ENCODE results near the gene SLC19A1. TPM values are rescaled to one million over a fixed set of nuclear protein-coding genes. Genes with fewer than 3 reads are reported as not detected.

Gene SLC19A1
- total RNA-seq, 4 donors from 2014 or later, result 2.8 to 10.0 (median 6.6) TPM

DNA sequence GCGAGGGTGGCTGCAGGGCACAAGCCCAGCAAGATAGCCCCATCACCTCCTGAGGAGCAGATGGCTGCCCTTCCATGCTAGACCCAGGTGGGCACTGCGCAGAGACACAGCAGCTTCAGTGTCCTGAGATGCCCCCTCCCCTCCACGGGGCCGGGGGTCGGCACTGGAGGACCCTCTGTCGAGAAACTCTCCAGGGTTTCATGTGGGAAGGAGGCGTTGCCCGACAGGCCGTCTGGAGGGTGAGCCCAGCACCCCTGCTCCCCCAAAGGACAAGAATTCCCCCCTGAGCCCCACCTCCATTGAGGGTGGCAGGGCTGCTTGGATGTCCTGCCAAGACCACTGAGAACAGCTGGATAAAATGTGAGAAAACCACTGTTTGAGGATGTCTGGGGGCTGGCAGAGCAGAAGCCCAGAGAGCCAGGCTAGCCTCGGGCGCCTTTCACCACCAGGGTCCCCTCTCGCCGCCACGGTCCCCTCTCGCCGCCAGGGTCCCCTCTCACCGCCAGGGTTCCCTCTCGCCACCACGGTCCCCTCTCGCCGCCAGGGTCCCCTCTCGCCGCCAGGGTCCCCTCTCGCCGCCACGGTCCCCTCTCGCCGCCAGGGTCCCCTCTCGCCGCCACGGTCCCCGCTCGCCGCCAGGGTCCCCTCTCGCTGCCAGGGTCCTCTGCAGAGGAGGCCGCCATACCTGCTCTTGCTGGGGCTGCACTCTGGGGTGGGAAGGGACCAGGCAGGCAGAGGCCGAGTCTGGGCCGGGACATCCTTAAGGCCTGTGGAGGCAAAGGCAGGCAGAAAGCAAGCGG lies 44.2 kb downstream of the SLC19A1 start:
- no peak overlapping the region for H3K27ac ChIP-seq (replicated peaks in 1 of 4)
- no peaks in the 10 kb centered on the region for H3K9me3 ChIP-seq
- no peaks in the 10 kb centered on the region for H3K4me1 ChIP-seq
- peaks cover 19 to 67% (median 66%) of the 10 kb centered on the region in 4 donors for H3K36me3 ChIP-seq
- H3K27me3 ChIP-seq, result no peaks in the 10 kb centered on the region
- TF ChIP-seq POLR2AphosphoS5 (IDR thresholded peaks at IDR 0.05) (no peak), POLR2A (IDR thresholded peaks at IDR 0.05; ENCODE audit: low read depth) (no peak), EP300 (IDR thresholded peaks at IDR 0.05) (no peak)
- TF ChIP-seq, protein P1, sequence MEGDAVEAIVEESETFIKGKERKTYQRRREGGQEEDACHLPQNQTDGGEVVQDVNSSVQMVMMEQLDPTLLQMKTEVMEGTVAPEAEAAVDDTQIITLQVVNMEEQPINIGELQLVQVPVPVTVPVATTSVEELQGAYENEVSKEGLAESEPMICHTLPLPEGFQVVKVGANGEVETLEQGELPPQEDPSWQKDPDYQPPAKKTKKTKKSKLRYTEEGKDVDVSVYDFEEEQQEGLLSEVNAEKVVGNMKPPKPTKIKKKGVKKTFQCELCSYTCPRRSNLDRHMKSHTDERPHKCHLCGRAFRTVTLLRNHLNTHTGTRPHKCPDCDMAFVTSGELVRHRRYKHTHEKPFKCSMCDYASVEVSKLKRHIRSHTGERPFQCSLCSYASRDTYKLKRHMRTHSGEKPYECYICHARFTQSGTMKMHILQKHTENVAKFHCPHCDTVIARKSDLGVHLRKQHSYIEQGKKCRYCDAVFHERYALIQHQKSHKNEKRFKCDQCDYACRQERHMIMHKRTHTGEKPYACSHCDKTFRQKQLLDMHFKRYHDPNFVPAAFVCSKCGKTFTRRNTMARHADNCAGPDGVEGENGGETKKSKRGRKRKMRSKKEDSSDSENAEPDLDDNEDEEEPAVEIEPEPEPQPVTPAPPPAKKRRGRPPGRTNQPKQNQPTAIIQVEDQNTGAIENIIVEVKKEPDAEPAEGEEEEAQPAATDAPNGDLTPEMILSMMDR (IDR thresholded peaks at IDR 0.05), result no peak
- no peak for DNase-seq (ENCODE audit: extremely low spot score)
- H3K4me3 ChIP-seq, result no peak overlapping the region
- 98% methylated on average over 30 of the region's 39 CpGs for WGBS
- intact Hi-C loops (cut with DNase I), result no loop called here

DNA sequence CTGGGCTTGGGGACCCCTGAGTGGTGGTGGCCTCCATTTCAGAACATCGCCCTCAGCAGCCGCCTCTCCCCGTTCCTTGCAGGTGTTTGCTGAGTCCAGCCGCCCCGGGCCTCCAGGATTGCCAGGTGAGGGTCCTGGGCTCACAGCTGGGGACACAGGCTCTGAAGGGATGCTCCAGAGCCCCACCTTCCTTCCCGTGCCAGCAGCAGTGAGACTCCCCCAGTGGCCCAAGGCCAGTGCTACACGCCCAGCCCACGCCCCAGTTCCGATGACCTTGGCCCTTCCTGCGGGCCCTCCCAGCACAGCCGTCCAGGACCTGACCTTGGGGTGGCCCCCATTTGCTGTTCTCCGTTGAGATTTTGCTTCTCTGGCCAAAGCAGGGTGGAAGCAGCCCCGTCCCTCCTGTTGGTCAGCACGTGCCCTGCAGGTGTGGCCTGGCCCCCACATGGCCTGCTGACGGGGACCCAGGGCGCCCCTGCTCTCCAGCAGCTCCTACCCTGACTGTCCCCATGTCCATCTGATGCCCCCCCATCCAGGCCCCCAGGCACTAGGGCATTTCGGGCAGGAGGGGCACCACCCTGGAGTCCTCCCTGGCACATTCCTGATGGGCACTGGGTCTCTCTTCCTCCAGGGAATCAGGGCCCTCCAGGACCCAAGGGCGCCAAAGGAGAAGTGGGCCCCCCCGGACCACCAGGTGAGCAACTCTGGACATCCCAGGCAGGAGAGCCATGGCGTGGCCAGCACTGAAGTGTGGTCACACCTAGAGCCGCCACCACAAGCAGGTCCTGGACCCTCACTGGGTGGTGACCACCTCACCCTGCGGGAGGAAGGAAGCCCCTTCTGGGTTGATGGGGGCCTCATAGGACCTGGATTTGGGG lies 45.0 kb downstream of the SLC19A1 start:
- Histone ChIP-seq H3K4me3 (no peak overlapping the region), H3K36me3 (peaks cover 19 to 75% (median 73%) of the 10 kb centered on the region in 4 donors), H3K4me1 (no peaks in the 10 kb centered on the region), H3K9me3 (no peaks in the 10 kb centered on the region), H3K27me3 (no peaks in the 10 kb centered on the region), H3K27ac (replicated peaks in 1 of 4) (no peak overlapping the region)
- TF ChIP-seq, protein P1 (IDR thresholded peaks at IDR 0.05), result no peak
- TF ChIP-seq EP300 (IDR thresholded peaks at IDR 0.05) (no peak), POLR2A (IDR thresholded peaks at IDR 0.05; ENCODE audit: low read depth) (no peak), POLR2AphosphoS5 (IDR thresholded peaks at IDR 0.05) (no peak)
- no peak for DNase-seq (ENCODE audit: extremely low spot score)
- intact Hi-C loops (cut with DNase I), result no loop called here
- WGBS, result 85% methylated on average over 16 of the region's 22 CpGs

DNA sequence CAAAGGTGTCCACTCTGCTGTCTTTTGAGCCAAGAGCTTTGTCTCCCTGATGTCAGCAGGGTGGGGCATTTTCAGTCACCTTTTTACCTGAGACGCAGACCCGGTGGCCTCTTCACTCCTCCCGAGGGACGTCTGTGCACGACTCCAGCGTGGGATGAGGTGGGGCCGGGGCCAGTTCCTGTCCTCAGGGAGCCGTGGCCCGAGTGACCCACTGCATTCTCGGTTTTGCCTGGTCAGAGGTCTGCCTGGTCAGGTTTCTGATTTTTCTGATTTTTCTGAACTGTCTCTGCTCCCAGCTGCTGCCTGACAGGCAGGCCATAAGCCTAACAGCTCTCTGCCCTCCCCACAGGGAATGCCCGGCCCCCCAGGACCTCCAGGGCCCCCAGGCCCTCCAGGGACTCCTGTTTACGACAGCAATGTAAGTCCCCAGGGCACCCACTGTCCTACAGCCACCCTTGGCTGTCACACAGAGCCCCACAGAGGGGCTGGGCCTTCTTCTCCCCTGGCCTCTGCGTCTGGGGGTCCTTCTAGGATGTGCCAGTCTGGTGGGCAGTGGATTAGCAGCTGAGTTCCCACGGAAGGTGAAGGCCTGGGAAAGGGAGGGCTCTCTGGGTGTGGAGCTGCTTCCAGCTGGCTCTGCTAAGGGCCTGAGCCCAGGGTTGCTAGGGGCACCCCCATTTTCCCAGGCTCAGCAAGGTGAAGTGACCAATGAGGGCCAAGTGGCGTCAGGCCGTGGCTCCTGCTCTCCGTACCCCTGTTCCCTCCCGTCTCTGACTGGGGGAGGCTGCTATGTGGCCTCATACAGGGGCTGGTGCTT lies 45.9 kb downstream of the SLC19A1 start:
- TF ChIP-seq POLR2AphosphoS5 (IDR thresholded peaks at IDR 0.05) (no peak), POLR2A (IDR thresholded peaks at IDR 0.05; ENCODE audit: low read depth) (no peak)
- TF ChIP-seq, protein P1 (IDR thresholded peaks at IDR 0.05), result no peak
- Histone ChIP-seq H3K36me3 (peaks cover 19 to 84% (median 81%) of the 10 kb centered on the region in 4 donors), H3K27ac (replicated peaks in 1 of 4) (no peak overlapping the region), H3K9me3 (no peaks in the 10 kb centered on the region), H3K4me1 (no peaks in the 10 kb centered on the region), H3K27me3 (no peaks in the 10 kb centered on the region), H3K4me3 (no peak overlapping the region)
- 91% methylated on average over 16 of the region's 18 CpGs for WGBS
- no peak for DNase-seq (ENCODE audit: extremely low spot score)
- intact Hi-C loops (cut with DNase I), result no loop called here

DNA sequence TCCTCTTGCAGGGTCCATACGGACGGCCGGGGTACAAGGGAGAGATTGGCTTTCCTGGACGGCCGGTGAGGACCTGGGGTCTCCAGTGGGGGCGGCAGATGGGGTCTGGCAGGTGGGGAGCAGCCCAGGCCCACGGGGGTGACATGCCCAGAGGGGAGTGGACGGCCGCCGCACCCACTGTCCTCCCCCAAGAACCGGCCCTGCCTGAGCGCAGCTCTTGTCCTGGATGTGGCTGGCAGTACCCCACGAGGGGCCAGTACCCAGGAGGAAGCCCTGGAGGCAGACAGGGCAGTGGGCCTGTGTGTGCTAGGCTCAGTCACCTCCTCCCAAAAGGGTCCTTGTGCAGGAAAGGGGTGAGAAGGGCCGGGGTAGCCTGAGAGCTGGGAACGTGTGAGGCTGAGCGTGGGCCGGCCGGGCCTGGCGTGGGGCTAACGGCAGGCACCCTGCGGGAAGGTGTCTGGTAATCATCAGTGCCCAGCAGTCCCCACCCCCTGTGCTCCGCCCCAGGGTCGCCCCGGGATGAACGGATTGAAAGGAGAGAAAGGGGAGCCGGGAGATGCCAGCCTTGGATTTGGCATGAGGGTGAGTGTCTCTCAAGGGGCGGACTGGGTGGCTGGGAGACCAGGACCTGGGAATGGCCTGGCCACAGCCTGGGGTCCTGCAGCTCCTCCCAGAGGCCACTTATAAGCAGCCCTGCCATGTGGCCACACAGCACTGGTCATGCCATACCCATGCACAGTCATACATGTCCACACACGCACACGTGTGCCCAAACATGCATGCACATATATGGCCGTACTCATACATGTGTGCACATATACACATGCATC lies 47.2 kb downstream of the SLC19A1 start:
- TF ChIP-seq POLR2A (IDR thresholded peaks at IDR 0.05; ENCODE audit: low read depth) (no peak), EP300 (IDR thresholded peaks at IDR 0.05) (no peak), POLR2AphosphoS5 (IDR thresholded peaks at IDR 0.05) (no peak)
- TF ChIP-seq, protein P1 (IDR thresholded peaks at IDR 0.05), result no peak
- no peak overlapping the region for H3K27ac ChIP-seq (replicated peaks in 1 of 4)
- no peaks in the 10 kb centered on the region for H3K27me3 ChIP-seq
- no peak overlapping the region for H3K4me3 ChIP-seq
- DNase-seq (ENCODE audit: extremely low spot score), result no peak
- H3K36me3 ChIP-seq, result peaks cover 19 to 96% (median 84%) of the 10 kb centered on the region in 4 donors
- no peaks in the 10 kb centered on the region for H3K9me3 ChIP-seq
- intact Hi-C loops (cut with DNase I), result no loop called here
- no peaks in the 10 kb centered on the region for H3K4me1 ChIP-seq
- WGBS, result 92% methylated on average over 17 of the region's 30 CpGs
